Parathyroid adenoma (tissue), 2 donors: ENCODE data around the gene TRIM8.

Experiments used
- H2AFZ ChIP-seq: fragments of 300-600 bp; sonication (generic); one replicate; pipeline ENCODE4 v1.7.0; 2017; ENCODE audit warnings: antibody characterized with exemption, mild to moderate bottlenecking
- H3K27ac ChIP-seq: fragments of 300-600 bp; sonication (generic); one replicate; pipeline ENCODE4 v1.7.0; 2017
- H3K27me3 ChIP-seq: fragments of 300-600 bp; sonication (generic); one replicate; pipeline ENCODE4 v1.7.0; 2017; ENCODE audit warnings: low read length; ENCODE audit not compliant: control insufficient read depth, insufficient read depth
- H3K36me3 ChIP-seq: fragments of 300-600 bp; sonication (generic); one replicate; pipeline ENCODE4 v1.7.0; 2017; ENCODE audit warnings: low read length; ENCODE audit not compliant: control insufficient read depth, insufficient read depth
- H3K4me1 ChIP-seq: fragments of 300-600 bp; sonication (generic); one replicate; pipeline ENCODE4 v1.7.0; 2017; ENCODE audit warnings: control low read depth
- H3K4me2 ChIP-seq: fragments of 300-600 bp; sonication (generic); one replicate; pipeline ENCODE4 v1.7.0; 2017; ENCODE audit warnings: low read length
- H3K4me3 ChIP-seq: fragments of 300-600 bp; sonication (generic); one replicate; pipeline ENCODE4 v1.7.0; 2017; ENCODE audit warnings: low read depth, low read length
- H3K79me2 ChIP-seq: fragments of 300-600 bp; sonication (generic); one replicate; pipeline ENCODE4 v1.7.0; 2017; ENCODE audit warnings: control low read depth
- H3K9ac ChIP-seq: fragments of 300-600 bp; sonication (generic); one replicate; pipeline ENCODE4 v1.7.0; 2017; ENCODE audit warnings: mild to moderate bottlenecking
- H3K9me3 ChIP-seq: fragments of 300-600 bp; sonication (generic); one replicate; pipeline ENCODE4 v1.7.0; 2017; ENCODE audit warnings: low read length; ENCODE audit not compliant: control insufficient read depth
- CTCF ChIP-seq: fragments of 300-600 bp; sonication (generic); IDR thresholded peaks from one replicate; pipeline ENCODE4 v1.7.0; 2017; ENCODE audit warnings: antibody characterized with exemption, mild to moderate bottlenecking
- donor health status: primary hyperparathyroidism.

TRIM8 gene

GRCh38 chr10:102627291-102627735, 17.0 kb upstream of the TRIM8 start:
- H3K4me1 ChIP-seq, result peaks cover 91% of the 10 kb centered on the region
- no peak overlapping the region for H3K4me3 ChIP-seq
- H3K27me3 ChIP-seq, result no peaks in the 10 kb centered on the region
- H3K79me2 ChIP-seq, result no peaks in the 10 kb centered on the region
- H3K27ac ChIP-seq, result peak overlapping the region; percentile 98
- H3K9ac ChIP-seq, result no peak overlapping the region
- H3K36me3 ChIP-seq, result no peaks in the 10 kb centered on the region
- no peak for TF ChIP-seq CTCF
- no peak overlapping the region for H3K4me2 ChIP-seq
- no peaks in the 10 kb centered on the region for H3K9me3 ChIP-seq
- peak overlapping the region; percentile 27 for H2AFZ ChIP-seq

- no peaks in the 10 kb centered on the region for H3K36me3 ChIP-seq
- peak overlapping the region; percentile 98 for H3K27ac ChIP-seq
- H3K27me3 ChIP-seq, result no peaks in the 10 kb centered on the region
- H3K4me3 ChIP-seq, result no peak overlapping the region
- no peaks in the 10 kb centered on the region for H3K79me2 ChIP-seq
- H3K9me3 ChIP-seq, result no peaks in the 10 kb centered on the region
- TF ChIP-seq CTCF, result no peak
- peak overlapping the region; percentile 34 for H3K4me2 ChIP-seq
- H3K4me1 ChIP-seq, result peaks cover 95% of the 10 kb centered on the region
- H3K9ac ChIP-seq, result no peak overlapping the region
- peak overlapping the region; percentile 72 for H2AFZ ChIP-seq
These were observed 16.5 kb upstream of the TRIM8 start for GRCh38 chr10:102627736-102628293.

- Histone ChIP-seq H3K9me3 (no peaks in the 10 kb centered on the region), H2AFZ (peak overlapping the region; percentile 72), H3K27me3 (no peaks in the 10 kb centered on the region), H3K79me2 (no peaks in the 10 kb centered on the region), H3K36me3 (no peaks in the 10 kb centered on the region), H3K4me2 (no peak overlapping the region), H3K4me1 (peaks cover 95% of the 10 kb centered on the region), H3K4me3 (no peak overlapping the region), H3K9ac (peak overlapping the region; percentile 5), H3K27ac (peak overlapping the region; percentile 98)
- peak; percentile 19 for TF ChIP-seq CTCF
These were observed 15.8 kb upstream of the TRIM8 start for GRCh38 chr10:102628451-102628911.

GRCh38 chr10:102629661-102630614, 14.3 kb upstream of the TRIM8 start:
- Histone ChIP-seq H3K27me3 (no peaks in the 10 kb centered on the region), H3K4me3 (no peak overlapping the region), H3K4me2 (no peak overlapping the region), H2AFZ (no peak overlapping the region), H3K79me2 (no peaks in the 10 kb centered on the region), H3K36me3 (no peaks in the 10 kb centered on the region), H3K9ac (no peak overlapping the region), H3K27ac (peak overlapping the region; percentile 98), H3K4me1 (peaks cover 93% of the 10 kb centered on the region), H3K9me3 (no peaks in the 10 kb centered on the region)
- TF ChIP-seq CTCF, result no peak
